NCI-H446 (cell line): ENCODE measurements around the gene RECQL5.
"Not testable (repeated sequence)": the region's sequence is repeated elsewhere in the genome, so short reads cannot be mapped to it uniquely, and the experiment has no call there.

ENCODE experiments used
- DNase-seq, 2 experiments: peaks; one replicate each; lab custom pipeline; 2025; lab: John Stamatoyannopoulos, UW

Gene RECQL5

DNA sequence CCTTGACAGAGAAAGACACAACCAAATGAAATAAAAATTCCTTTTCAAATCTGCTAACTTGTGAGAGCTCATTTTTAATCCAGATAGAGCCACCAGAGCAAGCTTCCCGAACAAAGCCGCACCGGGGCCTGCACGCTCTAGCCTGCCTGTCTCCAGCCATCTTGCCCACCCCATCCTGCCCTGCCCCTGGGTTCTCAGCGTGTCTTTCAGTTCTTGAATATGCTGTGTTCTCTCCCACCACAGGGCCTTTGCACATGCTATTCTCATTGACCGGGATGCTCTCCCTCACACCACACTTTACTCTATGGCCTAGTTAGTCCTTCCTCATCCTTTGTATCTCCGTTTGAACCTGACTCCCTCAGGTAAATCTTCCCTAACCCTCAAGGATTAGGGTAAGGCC lies 19.0 kb downstream of the RECQL5 start:
- DNase-seq = no peak

GRCh38 chr17:75647061-75647460 lies 19.9 kb downstream of the RECQL5 start:
- no peak for DNase-seq

DNA sequence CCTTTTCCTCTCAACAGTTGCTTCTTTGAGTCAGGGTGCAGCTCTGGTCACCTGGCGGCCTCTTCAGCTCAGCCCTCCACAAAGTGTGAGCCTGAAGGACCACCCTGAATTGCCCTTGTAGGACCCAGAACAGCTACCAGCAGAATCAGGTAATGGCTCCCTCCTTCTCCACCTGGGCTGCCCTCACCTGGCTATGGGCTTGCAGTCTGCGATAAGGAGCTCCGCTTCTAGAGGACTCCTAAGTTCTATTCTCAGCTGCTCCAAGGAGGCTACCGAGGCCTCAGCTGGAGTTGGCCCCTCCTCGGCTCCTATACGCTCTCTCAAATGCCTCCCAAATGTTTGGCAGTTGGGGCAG lies 20.3 kb downstream of the RECQL5 start:
- no peak for DNase-seq

DNA sequence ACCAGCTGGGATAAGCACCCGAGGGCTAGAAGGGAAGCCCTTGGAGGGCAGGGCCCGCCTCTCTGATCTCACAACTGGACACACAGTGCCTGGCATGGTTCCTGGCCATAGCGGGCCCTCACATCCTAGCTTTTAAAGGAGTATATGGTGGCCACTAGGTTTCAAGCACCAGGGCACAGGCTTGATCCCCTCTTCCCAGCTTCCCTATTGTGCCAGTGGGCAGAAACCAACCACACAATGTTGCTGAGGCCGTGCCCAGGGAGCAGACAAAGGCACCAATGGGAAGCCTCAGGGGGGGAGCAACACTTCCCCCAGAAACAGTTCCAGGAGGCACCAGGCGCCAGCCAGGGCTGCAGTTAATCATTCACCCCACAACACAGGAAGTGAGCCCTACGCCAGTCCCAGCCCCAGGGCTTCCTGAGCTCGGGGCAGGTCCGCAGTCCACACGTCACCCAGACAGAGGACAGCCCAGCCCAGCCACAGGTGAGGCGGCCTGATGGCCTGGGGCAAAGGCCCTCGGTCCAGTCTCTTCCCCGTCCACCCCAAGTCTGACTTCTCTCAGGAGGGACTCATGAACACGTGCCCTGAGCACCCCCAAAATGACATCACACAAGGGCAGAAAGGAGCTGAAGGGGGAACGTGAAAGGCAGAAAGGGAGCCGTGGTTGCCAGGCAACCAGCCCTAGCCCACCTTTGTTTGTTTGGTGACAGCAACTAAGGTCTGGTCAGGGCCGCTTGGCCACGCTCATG lies 20.9 kb downstream of the RECQL5 start:
- DNase-seq = no peak

DNA sequence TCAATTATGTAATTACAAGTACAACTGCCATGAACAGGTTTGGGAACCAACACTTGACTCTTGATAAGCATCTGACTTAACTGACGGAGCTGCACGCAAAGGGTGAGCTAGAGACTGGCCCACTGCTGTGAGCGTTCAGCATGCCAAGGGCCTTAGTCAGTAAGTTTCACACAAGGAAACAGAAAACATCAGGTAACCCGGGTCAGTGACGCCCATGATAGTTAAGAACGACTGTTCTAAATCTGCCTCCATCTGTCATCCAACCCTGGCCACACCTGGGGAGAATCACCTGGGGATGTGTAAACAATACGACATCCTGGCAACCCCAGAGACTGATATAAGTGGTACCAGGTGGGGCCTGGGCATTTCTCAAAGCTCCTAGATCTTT lies 21.5 kb downstream of the RECQL5 start:
- no peak for DNase-seq

- DNase-seq = no peak
Measured at GRCh38 chr17:75643643-75644017, 23.3 kb downstream of the RECQL5 start.

- no peak for DNase-seq
Measured at GRCh38 chr17:75642784-75643642, 23.9 kb downstream of the RECQL5 start.

DNA sequence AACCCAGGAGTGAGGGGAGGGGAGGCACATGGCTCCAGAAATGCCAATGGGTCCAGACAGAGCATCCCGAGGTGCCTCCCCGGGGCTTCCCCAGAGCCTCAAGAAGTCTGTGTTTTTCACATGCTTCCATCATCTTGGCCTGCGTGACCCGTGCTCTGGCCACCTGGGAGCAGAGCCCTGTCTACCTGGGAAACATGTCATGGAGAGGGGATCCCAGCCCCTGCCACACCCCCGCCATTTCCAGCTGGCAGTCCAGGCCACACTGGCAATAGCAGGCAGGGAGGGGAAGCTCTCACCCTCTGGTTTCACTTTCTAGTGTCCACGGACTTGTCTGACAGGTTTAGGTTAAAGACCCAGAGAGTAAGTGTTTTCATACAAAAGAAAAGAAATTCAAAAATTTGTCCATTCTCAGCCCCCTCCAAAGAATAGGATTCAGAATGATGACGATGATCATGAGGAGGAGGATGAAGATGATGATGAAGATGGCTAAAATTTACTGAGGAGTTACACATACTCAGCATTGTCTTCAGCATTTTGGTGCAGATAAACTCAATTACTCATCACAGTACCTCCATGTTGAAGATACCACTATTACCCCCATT lies 24.7 kb downstream of the RECQL5 start:
- no peak for DNase-seq

- DNase-seq = no peak
Measured at GRCh38 chr17:75641343-75641742, 25.6 kb downstream of the RECQL5 start.

DNA sequence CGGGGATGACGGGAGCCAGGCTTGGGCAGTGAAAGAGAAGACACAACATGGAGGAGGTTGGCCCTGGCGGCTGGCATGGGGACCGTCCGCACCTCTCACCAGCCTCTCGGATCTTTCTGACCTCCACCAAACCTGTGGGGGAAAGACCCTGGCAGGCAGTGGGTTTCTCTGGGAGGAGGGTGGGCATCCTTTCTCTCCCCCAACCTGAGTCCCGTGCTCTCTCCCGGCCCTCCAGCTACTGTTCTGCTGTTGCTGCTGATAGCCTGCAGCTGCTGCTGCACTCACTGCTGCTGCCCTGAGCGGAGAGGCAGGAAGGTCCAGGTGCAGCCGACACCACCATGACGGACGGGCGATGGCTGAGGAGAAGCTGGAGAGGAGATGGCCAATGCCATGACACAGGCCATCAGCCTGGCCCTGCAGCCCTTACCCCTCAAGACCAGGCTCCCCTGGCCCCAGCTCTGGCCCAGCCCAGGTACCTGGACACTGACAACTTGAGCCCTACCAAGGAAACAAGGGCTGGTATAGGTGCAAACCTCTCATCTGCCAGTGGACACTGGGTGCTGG lies 26.3 kb downstream of the RECQL5 start:
- DNase-seq = no peak

DNA sequence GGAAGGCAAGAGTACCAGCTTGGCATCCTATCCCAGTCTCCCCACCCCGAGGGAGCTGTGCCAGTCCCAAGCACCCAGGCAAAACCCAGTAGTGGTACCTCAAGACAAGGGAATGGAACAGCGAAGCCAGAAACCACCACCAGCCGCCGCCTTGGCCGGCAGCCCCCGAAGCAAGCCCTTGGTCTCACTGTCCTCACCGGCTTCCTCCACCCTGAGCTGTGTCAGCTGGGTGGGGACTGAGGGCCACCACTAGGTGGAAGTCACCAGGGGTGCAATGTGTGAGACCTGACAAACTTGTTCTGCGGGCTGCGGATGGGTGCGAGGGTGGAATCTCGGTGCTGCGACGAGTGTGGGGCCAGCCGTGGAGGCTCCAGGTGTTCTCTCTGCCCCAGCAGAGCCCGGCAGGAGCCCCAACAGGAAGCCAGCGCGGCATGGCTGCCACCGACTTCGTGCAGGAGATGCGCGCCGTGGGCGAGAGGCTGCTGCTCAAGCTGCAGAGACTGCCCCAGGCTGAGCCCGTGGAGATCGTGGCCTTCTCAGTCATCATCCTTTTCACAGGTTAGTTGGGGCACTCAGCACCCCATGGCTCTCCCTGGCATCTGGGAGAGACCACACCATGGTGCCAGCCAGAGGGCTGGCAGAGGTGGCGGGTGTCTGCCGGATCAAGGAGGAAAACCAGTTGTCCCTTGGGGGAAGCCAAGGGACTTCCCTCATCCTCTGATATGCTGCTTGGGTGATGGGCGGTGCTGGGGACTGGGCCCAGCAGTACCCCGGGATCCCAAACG lies 27.0 kb downstream of the RECQL5 start:
- DNase-seq = no peak

DNA sequence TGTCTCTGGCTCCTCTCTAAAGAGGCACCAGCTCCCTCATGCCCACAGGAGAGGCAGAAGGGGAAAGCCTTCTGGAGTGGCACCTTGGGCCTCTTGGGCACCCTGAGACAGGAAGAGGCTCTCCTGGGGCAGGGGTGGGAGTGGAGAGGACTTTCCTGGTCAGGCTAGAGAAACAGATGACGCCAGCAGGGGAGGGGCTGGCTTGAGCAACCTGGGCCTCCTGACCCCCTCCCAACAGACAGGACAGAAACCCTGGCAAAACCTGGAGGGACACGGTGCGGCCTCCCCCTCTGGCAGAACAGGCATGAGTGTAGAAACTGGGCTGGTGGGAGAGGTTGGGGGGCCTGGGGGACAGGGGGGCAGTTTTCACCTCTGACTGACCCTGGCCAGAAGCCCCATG lies 27.6 kb downstream of the RECQL5 start:
- DNase-seq = no peak

DNA sequence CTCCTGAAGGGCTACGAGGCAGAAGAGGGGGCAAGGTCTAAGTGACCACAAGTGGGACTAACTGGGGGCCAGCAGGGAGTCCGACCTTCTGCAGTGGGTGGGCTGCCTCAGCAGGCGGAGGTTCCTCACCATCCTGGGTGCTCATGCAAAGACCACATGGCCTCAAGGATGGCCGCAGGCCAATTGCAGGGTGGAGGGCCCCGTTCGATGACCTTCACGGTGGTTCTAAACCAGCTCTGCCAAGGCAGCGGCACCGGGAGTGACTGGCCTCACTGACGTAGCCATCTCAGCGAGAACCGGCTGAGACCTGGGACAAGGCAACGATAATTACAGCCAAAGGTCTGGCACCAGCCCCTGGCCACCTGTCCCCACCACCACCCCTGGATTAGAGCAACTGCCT lies 28.1 kb downstream of the RECQL5 start:
- DNase-seq = no peak

- DNase-seq = not testable (repeated sequence)
Measured at GRCh38 chr17:75638039-75638438, 28.9 kb downstream of the RECQL5 start.

- DNase-seq = no peak
Measured at GRCh38 chr17:75637551-75637950, 29.4 kb downstream of the RECQL5 start.

DNA sequence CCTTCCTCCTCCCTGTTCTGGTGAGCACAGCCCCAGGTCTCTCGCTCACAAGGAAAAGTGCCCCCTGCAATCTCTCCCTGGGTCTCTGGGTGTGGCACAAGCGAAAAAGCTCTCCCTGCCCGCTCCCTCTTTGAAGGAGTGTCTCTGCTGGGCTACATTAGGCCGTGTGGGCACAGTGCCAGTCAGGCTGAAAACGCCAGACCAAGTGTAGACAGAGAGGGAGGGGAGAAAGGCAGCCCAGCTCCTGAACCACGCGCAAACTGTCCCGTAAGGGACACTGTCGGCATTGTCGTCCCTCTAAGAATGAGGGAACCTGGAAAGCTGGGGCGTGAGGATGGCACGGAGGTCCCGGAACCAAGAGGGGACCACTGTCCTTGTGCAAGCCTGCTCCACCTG lies 29.8 kb downstream of the RECQL5 start:
- no peak for DNase-seq

- no peak for DNase-seq
Measured at GRCh38 chr17:75636381-75637142, 30.4 kb downstream of the RECQL5 start.

GRCh38 chr17:75635610-75636202 lies 31.2 kb downstream of the RECQL5 start:
- DNase-seq = no peak

DNA sequence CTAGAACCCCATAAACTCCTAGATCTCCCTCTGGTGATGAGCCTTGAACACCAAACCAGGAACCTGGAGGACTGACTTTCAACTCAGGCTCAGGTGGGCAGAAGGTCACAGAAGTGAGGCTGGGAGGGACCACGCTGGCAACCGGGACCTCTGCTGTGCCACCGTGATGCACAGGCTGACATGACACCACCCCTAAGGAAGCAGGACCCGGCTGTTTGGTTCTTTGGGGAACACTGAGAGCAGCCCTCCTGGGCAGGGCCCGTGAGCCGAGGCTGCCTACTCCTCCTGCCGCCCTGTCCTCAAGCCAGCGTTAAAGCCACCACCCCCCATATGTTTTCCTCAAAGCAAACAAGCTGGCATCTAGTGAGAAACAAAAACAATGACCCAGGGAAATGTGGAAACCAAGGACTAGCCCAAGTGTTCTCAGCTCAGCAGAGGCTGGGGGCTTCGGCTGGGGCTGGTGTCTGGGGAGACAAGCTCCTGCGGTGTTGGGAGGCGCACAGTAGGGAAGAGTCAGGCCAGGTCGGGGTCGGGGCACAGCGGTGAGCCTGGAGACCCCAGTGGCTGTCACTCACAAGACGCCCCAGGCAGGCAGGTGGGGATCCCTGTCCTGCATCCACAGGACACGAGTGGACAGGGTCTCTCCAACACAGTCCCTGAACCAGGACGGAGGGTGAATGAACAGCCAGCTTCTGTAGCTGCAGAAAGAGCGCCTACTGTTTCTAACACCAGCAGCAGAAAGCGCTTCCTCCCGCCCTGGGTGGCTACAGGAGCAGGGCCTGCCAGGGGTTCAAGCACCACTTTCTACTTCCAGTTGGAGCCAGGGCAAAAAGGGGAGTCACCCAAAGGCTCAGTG lies 32.0 kb downstream of the RECQL5 start:
- no peak for DNase-seq

- DNase-seq = no peak
Measured at GRCh38 chr17:75634376-75634740, 32.6 kb downstream of the RECQL5 start.
